Stomach (tissue), 4 donors: Measurements from ENCODE around the gene SPEM2.

ENCODE experiments used
- EP300 ChIP-seq: sonication (generic); formaldehyde crosslinking; IDR thresholded peaks from one replicate; pipeline ENCODE4 v1.6.1; 2017; ENCODE audit warnings: antibody characterized with exemption
- POLR2A ChIP-seq, 4 donors: fragments of 450-650 bp; IDR thresholded peaks; one replicate each; pipeline ENCODE4 v1.6.1; 2016; ENCODE audit warnings: antibody characterized with exemption in 4 of 4, control low read depth in 2 of 4, mild to moderate bottlenecking in 1 of 4, moderate library complexity in 1 of 4
- TF ChIP-seq, protein P1 (sequence below), 7 experiments: fragments of 450-650 bp in 4 of 7; fragments of 200-600 bp in 3 of 7; sonication (generic) in 3 of 7; IDR thresholded peaks; one replicate each; pipeline ENCODE4 v1.5.1; 2016 to 2019; ENCODE audit warnings: antibody characterized with exemption in 7 of 7, control low read depth in 2 of 7, mild to moderate bottlenecking in 1 of 7

DNA sequence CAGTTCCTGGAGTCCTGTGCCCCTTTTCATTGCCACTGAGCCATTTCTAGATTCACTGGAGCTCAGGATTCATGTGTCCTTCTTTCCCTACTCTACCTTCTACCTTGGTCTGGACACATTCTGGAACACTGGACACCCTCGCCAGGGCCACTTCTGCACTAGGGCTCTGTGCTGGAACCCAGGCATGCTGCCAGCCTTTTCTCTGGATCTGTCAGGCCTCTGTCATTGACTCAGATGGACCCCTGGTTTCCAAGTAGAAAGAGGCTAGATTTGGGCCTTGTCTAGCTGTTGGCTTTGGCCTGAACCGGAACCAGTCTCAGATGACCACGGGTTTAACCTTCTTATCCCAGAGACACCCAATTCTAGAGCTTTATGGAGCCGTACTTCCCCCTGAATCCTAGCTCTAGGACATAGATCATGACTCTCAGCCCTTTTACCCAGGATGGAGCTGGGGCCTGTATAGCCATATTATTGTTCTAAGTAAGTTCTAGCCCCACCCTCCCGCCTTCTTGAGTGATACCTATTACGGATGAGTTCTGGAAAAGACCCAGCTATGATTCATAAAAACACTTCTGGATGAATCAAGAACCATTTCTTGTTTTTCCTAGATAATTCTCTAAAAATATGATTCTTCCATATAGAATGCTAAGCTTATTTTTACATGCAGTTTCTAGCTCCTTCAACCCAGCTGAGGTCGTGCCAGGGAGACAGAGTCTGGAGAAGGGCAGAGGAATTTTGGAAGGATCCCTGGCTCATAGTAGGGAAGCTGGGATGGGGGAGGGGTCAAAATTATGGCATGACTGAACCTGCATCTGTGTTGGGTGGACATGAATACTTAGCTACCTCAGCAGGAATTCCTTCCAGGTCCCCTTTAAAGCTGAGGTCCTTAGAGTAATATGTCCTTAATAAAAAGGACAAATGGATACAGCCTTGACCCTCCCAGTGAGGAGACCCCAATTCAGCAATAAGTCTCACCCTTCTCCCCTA, 18.4 kb downstream of the SPEM2 start:
- TF ChIP-seq, protein P1, sequence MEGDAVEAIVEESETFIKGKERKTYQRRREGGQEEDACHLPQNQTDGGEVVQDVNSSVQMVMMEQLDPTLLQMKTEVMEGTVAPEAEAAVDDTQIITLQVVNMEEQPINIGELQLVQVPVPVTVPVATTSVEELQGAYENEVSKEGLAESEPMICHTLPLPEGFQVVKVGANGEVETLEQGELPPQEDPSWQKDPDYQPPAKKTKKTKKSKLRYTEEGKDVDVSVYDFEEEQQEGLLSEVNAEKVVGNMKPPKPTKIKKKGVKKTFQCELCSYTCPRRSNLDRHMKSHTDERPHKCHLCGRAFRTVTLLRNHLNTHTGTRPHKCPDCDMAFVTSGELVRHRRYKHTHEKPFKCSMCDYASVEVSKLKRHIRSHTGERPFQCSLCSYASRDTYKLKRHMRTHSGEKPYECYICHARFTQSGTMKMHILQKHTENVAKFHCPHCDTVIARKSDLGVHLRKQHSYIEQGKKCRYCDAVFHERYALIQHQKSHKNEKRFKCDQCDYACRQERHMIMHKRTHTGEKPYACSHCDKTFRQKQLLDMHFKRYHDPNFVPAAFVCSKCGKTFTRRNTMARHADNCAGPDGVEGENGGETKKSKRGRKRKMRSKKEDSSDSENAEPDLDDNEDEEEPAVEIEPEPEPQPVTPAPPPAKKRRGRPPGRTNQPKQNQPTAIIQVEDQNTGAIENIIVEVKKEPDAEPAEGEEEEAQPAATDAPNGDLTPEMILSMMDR (IDR thresholded peaks at IDR 0.05) = no peak
- TF ChIP-seq POLR2A (IDR thresholded peaks at IDR 0.05) = no peak
- no peak for TF ChIP-seq EP300
